Activated CD4-positive, alpha-beta T cell treated with anti-CD3 and anti-CD28 coated beads for 24 hours (primary cell): ENCODE results near the gene WDPCP.
"Not testable (repeated sequence)": the region's sequence is repeated elsewhere in the genome, so short reads cannot be mapped to it uniquely, and the experiment has no call there.

ENCODE experiments used
- DNase-seq, 2 donors: peaks; one replicate each; pipeline ENCODE4 v3.0.0-alpha.2; 2020; ENCODE audit warnings: low read depth in 2 of 2

Gene WDPCP

GRCh38 chr2:63121055-63121834 is 467.0 kb downstream of the WDPCP start:
- DNase-seq: no peak

- DNase-seq: no peak
Observed at GRCh38 chr2:63118821-63119220, 469.5 kb downstream of the WDPCP start.

GRCh38 chr2:63104482-63104881 is 483.8 kb downstream of the WDPCP start:
- DNase-seq: no peak

DNA sequence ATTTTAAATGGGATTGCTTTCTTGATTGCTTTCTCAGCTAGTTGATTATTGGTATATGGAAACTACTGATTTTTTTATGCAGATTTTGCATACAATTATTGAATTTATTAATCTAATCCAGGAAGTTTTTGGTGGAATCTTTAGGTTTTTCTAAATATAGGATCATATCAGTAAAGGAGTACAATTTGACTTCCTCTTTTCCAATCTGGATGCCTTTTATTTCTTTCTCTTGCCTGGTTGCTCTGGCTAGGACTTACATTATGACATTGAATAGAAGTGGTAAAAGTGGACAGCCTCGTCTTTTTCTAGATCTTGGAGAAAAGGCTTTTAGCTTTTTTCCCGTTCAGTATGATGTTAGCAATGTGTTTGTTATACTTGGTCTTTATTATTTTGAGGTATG is 486.3 kb downstream of the WDPCP start:
- DNase-seq: no peak

DNA sequence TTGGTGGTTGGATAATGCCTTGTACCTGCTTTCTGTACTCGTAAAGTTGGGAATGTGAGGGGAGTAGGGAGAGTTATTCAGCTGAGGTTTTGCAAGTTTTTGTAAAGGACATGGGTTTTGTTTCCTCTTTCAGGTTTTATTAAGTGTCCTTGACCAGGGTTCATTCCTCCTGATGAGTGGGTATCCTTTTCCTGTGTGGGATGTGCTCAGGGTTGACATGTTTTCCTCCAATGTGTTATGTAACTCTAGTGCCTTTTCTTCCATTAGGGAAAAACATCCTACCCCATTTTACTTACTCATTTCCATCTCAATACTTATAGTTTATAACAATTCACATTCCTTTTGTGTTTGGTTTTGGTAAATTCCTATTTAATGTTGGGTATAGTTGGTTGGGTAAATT is 489.2 kb downstream of the WDPCP start:
- no peak for DNase-seq

DNA sequence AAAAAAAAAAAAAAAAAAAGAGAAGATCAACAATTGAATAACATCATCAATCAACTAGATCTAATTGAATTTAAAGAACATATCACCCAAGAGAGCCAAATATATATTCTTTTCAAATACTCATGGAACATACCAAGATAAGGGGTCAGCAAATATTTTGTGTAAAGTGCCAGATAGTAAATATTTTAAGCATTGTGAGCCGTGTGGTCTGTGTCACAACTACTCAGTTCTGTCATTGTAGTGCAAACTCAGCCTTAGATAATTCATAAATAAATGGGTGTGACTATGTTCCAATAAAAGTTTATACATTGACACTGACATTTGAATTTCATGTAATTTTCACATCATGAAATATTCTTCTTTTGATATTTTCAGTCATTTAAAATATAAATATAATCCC is 491.8 kb downstream of the WDPCP start:
- DNase-seq: no peak

DNA sequence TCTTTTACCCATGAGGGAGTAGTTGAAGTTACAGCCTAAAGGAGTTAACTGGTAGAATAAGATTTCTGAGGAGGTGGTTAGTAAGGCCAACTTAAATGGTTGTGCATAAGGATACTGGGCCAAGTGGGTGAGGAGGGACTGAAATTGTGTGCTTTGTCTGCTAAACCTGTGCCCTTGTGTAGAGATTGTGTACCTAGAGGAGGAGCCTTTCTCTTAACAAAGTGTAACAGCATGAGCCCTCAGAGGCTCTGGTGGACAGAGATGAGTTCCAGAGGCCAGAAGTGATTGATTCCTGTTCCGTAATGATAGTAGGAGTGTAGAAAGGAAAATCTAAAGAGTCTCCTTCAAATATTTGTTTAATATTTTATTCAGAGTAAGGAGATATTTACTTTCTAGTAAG is 494.8 kb downstream of the WDPCP start:
- DNase-seq: no peak

GRCh38 chr2:63092857-63093256 is 495.4 kb downstream of the WDPCP start:
- no peak for DNase-seq

- DNase-seq: no peak
Observed at GRCh38 chr2:63092401-63092800, 495.9 kb downstream of the WDPCP start.

DNA sequence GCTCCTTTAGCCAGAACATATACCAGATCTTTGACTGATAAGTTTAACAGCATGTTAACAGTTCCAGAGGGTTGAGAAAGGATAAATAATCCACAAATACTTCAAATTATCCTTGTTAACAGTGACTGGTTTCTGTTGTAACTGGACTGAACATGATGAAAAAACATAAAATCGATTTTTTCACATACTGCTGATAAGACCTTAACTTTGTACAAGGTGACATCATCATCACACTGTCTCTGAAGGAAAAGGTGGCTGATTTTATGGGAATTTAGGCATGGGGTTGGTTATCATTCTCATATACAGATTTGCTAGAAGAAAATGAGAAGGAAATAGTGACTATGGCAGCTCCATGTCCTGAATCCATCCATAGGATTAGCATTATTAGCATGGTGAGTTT is 501.6 kb downstream of the WDPCP start:
- no peak for DNase-seq

GRCh38 chr2:63081404-63081803 is 506.9 kb downstream of the WDPCP start:
- DNase-seq: no peak

GRCh38 chr2:63078852-63079606 is 509.2 kb downstream of the WDPCP start:
- DNase-seq: no peak

- DNase-seq: not testable (repeated sequence)
Observed at GRCh38 chr2:63074399-63074798, 513.9 kb downstream of the WDPCP start.

- no peak for DNase-seq
Observed at GRCh38 chr2:63073994-63074393, 514.3 kb downstream of the WDPCP start.

GRCh38 chr2:63071664-63072063 is 516.6 kb downstream of the WDPCP start:
- no peak for DNase-seq
